Measurements from ENCODE around the gene ANO2.
A peak's percentile ranks its signal among the peaks of the same experiment; 100 is the strongest.
"Not testable (repeated sequence)": the region's sequence is repeated elsewhere in the genome, so short reads cannot be mapped to it uniquely, and the experiment has no call there.

The ANO2 gene

GRCh38 chr12:5884866-5885265 lies 60.2 kb downstream of the ANO2 start:
- DNase-seq, result no peak

GRCh38 chr12:5884285-5884684 lies 60.8 kb downstream of the ANO2 start:
- no peak for DNase-seq

GRCh38 chr12:5882511-5883190 lies 62.4 kb downstream of the ANO2 start:
- no peak for DNase-seq

GRCh38 chr12:5881666-5882065 lies 63.4 kb downstream of the ANO2 start:
- DNase-seq, result no peak

GRCh38 chr12:5881101-5881606 lies 63.9 kb downstream of the ANO2 start:
- no peak for DNase-seq

GRCh38 chr12:5875851-5876250 lies 69.2 kb downstream of the ANO2 start:
- DNase-seq, result no peak

- DNase-seq, result no peak
Observed at GRCh38 chr12:5874514-5874913, 70.5 kb downstream of the ANO2 start.

- DNase-seq, result no peak
Observed at GRCh38 chr12:5873281-5873919, 71.7 kb downstream of the ANO2 start.

GRCh38 chr12:5872745-5873144 lies 72.3 kb downstream of the ANO2 start:
- peak in 2 of 3 experiments; percentile 5 to 39 for DNase-seq

GRCh38 chr12:5871741-5872140 lies 73.3 kb downstream of the ANO2 start:
- no peak for DNase-seq

- DNase-seq, result no peak
Observed at GRCh38 chr12:5870183-5870582, 74.9 kb downstream of the ANO2 start.

- DNase-seq, result no peak
Observed at GRCh38 chr12:5868625-5869295, 76.3 kb downstream of the ANO2 start.

- no peak for DNase-seq
Observed at GRCh38 chr12:5865397-5865796, 79.7 kb downstream of the ANO2 start.

GRCh38 chr12:5864972-5865371 lies 80.1 kb downstream of the ANO2 start:
- no peak for DNase-seq

- DNase-seq, result no peak
Observed at GRCh38 chr12:5864301-5864700, 80.8 kb downstream of the ANO2 start.

GRCh38 chr12:5861416-5861815 lies 83.6 kb downstream of the ANO2 start:
- DNase-seq, result no peak

- no peak for DNase-seq
Observed at GRCh38 chr12:5856692-5857091, 88.4 kb downstream of the ANO2 start.

GRCh38 chr12:5846950-5847349 lies 98.1 kb downstream of the ANO2 start:
- DNase-seq, result no peak

GRCh38 chr12:5840944-5841343 lies 104.1 kb downstream of the ANO2 start:
- no peak for DNase-seq

GRCh38 chr12:5830111-5830510 lies 114.9 kb downstream of the ANO2 start:
- DNase-seq, result peak in 1 of 3 experiments; percentile 37

GRCh38 chr12:5827591-5827990 lies 117.5 kb downstream of the ANO2 start:
- DNase-seq, result no peak

- DNase-seq, result not testable (repeated sequence)
Observed at GRCh38 chr12:5825761-5826160, 119.3 kb downstream of the ANO2 start.

GRCh38 chr12:5818877-5819276 lies 126.2 kb downstream of the ANO2 start:
- not testable (repeated sequence) for DNase-seq

GRCh38 chr12:5817246-5817645 lies 127.8 kb downstream of the ANO2 start:
- no peak for DNase-seq
